ENCODE measurements around the gene CERS4.
"Not testable (repeated sequence)": the region's sequence is repeated elsewhere in the genome, so short reads cannot be mapped to it uniquely, and the experiment has no call there.

Gene CERS4

DNA sequence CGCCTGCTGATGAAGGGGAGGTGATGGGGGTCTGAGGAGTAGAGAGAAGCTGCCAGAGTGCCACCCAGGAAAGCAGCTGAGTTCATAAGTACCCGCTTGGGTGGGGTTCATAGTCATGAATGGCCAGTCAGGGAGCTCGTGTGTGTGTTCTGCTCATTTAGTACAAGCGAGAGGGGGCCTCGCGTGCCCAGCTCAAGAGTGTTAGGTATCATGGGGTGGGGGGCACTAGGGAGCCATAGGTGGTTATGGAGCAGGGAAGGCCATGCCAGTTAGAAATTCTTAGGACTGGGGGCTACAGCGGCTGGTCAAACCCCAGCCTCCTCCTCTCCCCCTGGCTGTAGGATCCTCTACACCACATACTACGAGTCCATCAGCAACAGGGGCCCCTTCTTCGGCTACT, 52.2 kb downstream of the CERS4 start:
- Histone ChIP-seq H3K4me3 (ENCODE audit: low read depth in 1 of 2, low read length in 1 of 2) (no peak overlapping the region), H3K4me1 (ENCODE audit: control insufficient read depth in 1 of 2, insufficient read depth in 1 of 2, low read depth in 1 of 2, low read length in 1 of 2) (no peaks in the 10 kb centered on the region), H3K9me3 (no peaks in the 10 kb centered on the region), H3K27me3 (no peaks in the 10 kb centered on the region), H3K27ac (no peak overlapping the region), H3K36me3 (no peaks in the 10 kb centered on the region)
- TF ChIP-seq, protein P1, sequence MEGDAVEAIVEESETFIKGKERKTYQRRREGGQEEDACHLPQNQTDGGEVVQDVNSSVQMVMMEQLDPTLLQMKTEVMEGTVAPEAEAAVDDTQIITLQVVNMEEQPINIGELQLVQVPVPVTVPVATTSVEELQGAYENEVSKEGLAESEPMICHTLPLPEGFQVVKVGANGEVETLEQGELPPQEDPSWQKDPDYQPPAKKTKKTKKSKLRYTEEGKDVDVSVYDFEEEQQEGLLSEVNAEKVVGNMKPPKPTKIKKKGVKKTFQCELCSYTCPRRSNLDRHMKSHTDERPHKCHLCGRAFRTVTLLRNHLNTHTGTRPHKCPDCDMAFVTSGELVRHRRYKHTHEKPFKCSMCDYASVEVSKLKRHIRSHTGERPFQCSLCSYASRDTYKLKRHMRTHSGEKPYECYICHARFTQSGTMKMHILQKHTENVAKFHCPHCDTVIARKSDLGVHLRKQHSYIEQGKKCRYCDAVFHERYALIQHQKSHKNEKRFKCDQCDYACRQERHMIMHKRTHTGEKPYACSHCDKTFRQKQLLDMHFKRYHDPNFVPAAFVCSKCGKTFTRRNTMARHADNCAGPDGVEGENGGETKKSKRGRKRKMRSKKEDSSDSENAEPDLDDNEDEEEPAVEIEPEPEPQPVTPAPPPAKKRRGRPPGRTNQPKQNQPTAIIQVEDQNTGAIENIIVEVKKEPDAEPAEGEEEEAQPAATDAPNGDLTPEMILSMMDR (IDR thresholded peaks at IDR 0.05): no peak

DNA sequence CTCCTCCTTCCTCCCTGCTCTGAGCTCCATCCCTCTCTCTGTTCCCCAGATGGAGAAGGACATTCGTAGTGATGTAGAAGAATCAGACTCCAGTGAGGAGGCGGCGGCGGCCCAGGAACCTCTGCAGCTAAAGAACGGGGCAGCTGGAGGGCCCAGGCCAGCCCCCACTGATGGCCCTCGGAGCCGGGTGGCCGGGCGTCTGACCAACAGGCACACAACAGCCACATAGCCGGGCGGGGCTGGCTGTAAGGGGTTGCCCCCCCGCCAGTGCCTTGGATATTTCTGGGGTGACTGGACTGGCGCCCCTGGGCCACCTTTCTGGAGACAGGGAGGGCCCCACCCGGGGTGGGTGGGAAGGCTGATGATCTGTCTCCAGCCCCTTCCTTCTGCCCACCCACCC, 52.7 kb downstream of the CERS4 start:
- H3K27ac ChIP-seq: no peak overlapping the region
- no peaks in the 10 kb centered on the region for H3K4me1 ChIP-seq (ENCODE audit: control insufficient read depth in 1 of 2, insufficient read depth in 1 of 2, low read depth in 1 of 2, low read length in 1 of 2)
- no peaks in the 10 kb centered on the region for H3K9me3 ChIP-seq
- H3K27me3 ChIP-seq: no peaks in the 10 kb centered on the region
- H3K36me3 ChIP-seq: no peaks in the 10 kb centered on the region
- TF ChIP-seq, protein P1 (IDR thresholded peaks at IDR 0.05): no peak
- H3K4me3 ChIP-seq (ENCODE audit: low read depth in 1 of 2, low read length in 1 of 2): no peak overlapping the region

DNA sequence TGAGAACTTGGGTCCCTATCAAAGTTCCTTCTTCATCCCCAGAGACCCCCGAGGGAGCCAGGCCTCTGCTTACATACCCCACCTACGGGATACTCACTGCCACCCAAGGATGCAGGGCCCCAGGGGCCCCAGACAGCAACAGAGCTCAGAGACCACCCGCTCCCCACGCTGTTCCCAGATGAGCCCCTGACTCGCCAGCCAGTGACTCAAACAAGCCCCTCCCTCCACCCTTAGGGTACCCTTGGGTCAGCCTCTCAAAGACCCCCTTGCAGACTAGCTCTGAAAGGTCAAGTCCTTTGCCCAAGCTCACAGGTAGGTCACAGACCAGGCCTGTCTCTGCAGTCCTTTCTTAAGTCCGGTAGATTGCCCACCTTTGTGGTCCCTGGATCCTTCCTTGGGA, 53.3 kb downstream of the CERS4 start:
- TF ChIP-seq, protein P1 (IDR thresholded peaks at IDR 0.05): no peak
- H3K4me1 ChIP-seq (ENCODE audit: control insufficient read depth in 1 of 2, insufficient read depth in 1 of 2, low read depth in 1 of 2, low read length in 1 of 2): no peaks in the 10 kb centered on the region
- H3K4me3 ChIP-seq (ENCODE audit: low read depth in 1 of 2, low read length in 1 of 2): no peak overlapping the region
- H3K9me3 ChIP-seq: no peaks in the 10 kb centered on the region
- peaks cover 1% of the 10 kb centered on the region for H3K27me3 ChIP-seq
- H3K36me3 ChIP-seq: no peaks in the 10 kb centered on the region
- no peak overlapping the region for H3K27ac ChIP-seq

DNA sequence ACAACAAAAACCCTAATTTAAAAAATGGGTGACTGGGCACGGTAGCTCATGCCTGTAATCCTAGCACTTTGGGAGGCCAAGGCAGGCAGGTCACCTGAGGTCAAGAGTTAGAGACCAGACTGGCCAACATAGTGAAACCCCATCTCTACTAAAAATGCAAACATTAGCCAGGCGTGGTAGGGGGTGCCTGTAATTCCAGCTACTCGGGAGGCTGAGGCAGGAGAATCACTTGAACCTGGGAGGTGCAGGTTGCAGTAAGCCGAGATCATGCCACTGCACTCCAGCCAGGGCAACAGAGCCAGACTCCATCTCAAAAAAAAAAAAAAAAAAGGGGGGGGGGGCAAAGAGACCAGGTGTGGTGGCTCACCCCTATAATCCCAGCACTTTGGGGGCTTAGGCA, 55.1 kb downstream of the CERS4 start:
- not testable (repeated sequence) for H3K27me3 ChIP-seq; H3K36me3 ChIP-seq; H3K4me1 ChIP-seq (ENCODE audit: control insufficient read depth in 1 of 2, insufficient read depth in 1 of 2, low read depth in 1 of 2, low read length in 1 of 2); H3K4me3 ChIP-seq (ENCODE audit: low read depth in 1 of 2, low read length in 1 of 2); H3K27ac ChIP-seq; H3K9me3 ChIP-seq

DNA sequence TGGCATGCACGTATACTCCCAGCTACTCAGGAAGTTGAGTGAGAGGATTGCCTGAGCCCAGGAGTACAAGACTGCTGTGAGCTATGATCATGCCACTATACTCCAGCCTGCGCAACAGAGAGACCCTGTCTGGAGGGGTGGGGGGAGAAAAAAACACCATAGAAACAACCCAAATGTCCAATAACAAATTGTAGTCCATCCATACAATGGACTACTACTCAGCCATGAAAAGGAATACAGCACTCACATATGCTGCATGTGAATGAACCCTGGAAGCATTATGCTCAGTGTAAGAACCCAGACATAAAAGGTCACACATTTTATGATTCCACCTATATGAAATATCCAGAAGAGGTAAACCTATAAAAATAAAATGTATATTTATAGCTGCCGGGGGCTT, 56.7 kb downstream of the CERS4 start:
- Histone ChIP-seq H3K36me3 (no peaks in the 10 kb centered on the region), H3K27ac (no peak overlapping the region), H3K4me3 (ENCODE audit: low read depth in 1 of 2, low read length in 1 of 2) (no peak overlapping the region), H3K27me3 (peaks cover 10% of the 10 kb centered on the region), H3K4me1 (ENCODE audit: control insufficient read depth in 1 of 2, insufficient read depth in 1 of 2, low read depth in 1 of 2, low read length in 1 of 2) (peaks cover 5 to 6% of the 10 kb centered on the region in 2 experiments), H3K9me3 (no peaks in the 10 kb centered on the region)
- TF ChIP-seq, protein P1 (IDR thresholded peaks at IDR 0.05): no peak

DNA sequence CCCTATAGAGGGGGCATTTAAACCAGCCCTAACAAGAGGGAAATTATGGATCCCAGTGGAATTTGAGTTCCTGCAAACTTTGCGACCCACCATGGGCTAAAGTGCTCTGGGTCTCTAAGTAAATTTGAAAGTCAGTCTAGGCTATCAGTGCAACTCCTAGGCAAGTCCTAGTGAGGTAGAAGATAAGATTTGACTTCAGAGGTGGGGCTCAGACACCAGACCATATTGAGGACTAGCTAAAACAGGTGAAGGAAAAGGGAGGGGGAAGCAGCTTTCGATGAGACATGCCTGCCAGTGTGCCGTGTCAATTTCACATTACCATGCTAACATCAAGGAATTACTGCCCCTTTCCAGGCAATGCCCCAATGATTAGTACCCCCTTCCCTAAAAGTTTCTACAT, 60.6 kb downstream of the CERS4 start:
- H3K27ac ChIP-seq: no peak overlapping the region
- no peak overlapping the region for H3K4me3 ChIP-seq (ENCODE audit: low read depth in 1 of 2, low read length in 1 of 2)
- TF ChIP-seq, protein P1 (IDR thresholded peaks at IDR 0.05): no peak

DNA sequence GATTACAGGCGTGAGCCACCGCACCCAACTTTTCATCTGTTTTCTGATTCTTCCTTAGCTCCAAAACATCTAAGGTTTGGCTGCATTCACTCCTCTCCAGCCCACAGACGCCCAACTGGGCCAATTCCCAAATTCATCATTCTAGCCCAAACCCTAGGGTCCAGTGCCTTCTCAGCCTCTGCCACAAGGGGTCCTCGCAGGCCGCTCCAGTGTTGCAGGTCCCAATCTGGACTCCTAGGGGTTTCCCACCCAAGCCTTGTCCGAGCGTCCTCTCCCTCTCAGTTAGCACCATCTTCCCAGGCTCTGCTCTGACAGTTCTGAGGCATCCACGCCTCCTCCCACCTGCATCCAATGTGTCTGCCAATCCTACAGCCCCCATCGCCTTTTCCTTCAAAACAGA, 67.3 kb downstream of the CERS4 start:
- H3K36me3 ChIP-seq; H3K27me3 ChIP-seq; H3K9me3 ChIP-seq; H3K4me1 ChIP-seq (ENCODE audit: control insufficient read depth in 1 of 2, insufficient read depth in 1 of 2, low read depth in 1 of 2, low read length in 1 of 2); H3K27ac ChIP-seq; H3K4me3 ChIP-seq (ENCODE audit: low read depth in 1 of 2, low read length in 1 of 2): not testable (repeated sequence)

More for the DNA sequence above, 60.6 kb downstream of the CERS4 start:
- H3K9me3 ChIP-seq: no peaks in the 10 kb centered on the region
- H3K36me3 ChIP-seq: no peaks in the 10 kb centered on the region
- peaks cover 10% of the 10 kb centered on the region for H3K27me3 ChIP-seq
- H3K4me1 ChIP-seq (ENCODE audit: control insufficient read depth in 1 of 2, insufficient read depth in 1 of 2, low read depth in 1 of 2, low read length in 1 of 2): peaks cover 5 to 6% of the 10 kb centered on the region in 2 experiments

DNA sequence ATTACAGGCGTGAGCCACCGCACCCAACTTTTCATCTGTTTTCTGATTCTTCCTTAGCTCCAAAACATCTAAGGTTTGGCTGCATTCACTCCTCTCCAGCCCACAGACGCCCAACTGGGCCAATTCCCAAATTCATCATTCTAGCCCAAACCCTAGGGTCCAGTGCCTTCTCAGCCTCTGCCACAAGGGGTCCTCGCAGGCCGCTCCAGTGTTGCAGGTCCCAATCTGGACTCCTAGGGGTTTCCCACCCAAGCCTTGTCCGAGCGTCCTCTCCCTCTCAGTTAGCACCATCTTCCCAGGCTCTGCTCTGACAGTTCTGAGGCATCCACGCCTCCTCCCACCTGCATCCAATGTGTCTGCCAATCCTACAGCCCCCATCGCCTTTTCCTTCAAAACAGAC, 82.2 kb downstream of the CERS4 start:
- not testable (repeated sequence) for H3K4me1 ChIP-seq (ENCODE audit: control insufficient read depth in 1 of 2, insufficient read depth in 1 of 2, low read depth in 1 of 2, low read length in 1 of 2); H3K36me3 ChIP-seq; H3K9me3 ChIP-seq; H3K27me3 ChIP-seq; H3K4me3 ChIP-seq (ENCODE audit: low read depth in 1 of 2, low read length in 1 of 2); H3K27ac ChIP-seq

Data from neutrophil (primary cell).